HepG2 (cell line): ENCODE data around the gene DUS2. TPM values are rescaled to one million over a fixed set of nuclear protein-coding genes. Genes with fewer than 3 reads are reported as not detected.

Experiments
- BRCA1 ChIP-seq: sonication (generic); formaldehyde crosslinking; IDR thresholded peaks from 2 replicates; pipeline ENCODE4 v1.4.0; 2020; ENCODE audit warnings: missing genetic modification reagents
- GATAD2A ChIP-seq: IDR thresholded peaks from 2 replicates; pipeline ENCODE4 v1.6.1; 2016
- GPN1 ChIP-seq: sonication (generic); formaldehyde crosslinking; IDR thresholded peaks from 2 replicates; pipeline ENCODE4 v1.5.1; 2020; ENCODE audit warnings: missing genetic modification reagents, borderline replicate concordance
- HES4 ChIP-seq: sonication (generic); formaldehyde crosslinking; IDR thresholded peaks from 2 replicates; pipeline ENCODE4 v1.9.0; 2021; ENCODE audit warnings: mild to moderate bottlenecking, missing genetic modification reagents, borderline replicate concordance
- SP1 ChIP-seq, 2 experiments: fragments of 450-650 bp in 1 of 2; sonication (generic) in 1 of 2; formaldehyde crosslinking in 1 of 2; IDR thresholded peaks; 2 replicates each; pipeline versions ENCODE4 v1.4.0 to v1.6.1; 2016 to 2020; ENCODE audit warnings: missing genetic modification reagents in 1 of 2
- XRCC5 ChIP-seq: fragments of 200-400 bp; formaldehyde crosslinking; optimal IDR thresholded peaks from 2 replicates; pipeline ENCODE3; 2017; ENCODE audit warnings: mild to moderate bottlenecking, low read length
- ZKSCAN1 ChIP-seq: fragments of 150-350 bp; IDR thresholded peaks from 2 replicates; pipeline ENCODE4 v1.6.1; 2014; ENCODE audit warnings: low read length
- ZKSCAN5 ChIP-seq: sonication (generic); formaldehyde crosslinking; IDR thresholded peaks from 2 replicates; pipeline ENCODE4 v1.5.1; 2020; ENCODE audit warnings: mild to moderate bottlenecking, missing genetic modification reagents
- ZNF251 ChIP-seq: sonication (generic); formaldehyde crosslinking; IDR thresholded peaks from 2 replicates; pipeline ENCODE4 v1.9.0; 2021; ENCODE audit warnings: mild to moderate bottlenecking, missing genetic modification reagents
- ZNF605 ChIP-seq: sonication (generic); formaldehyde crosslinking; IDR thresholded peaks from 2 replicates; pipeline ENCODE4 v1.8.0; 2022; ENCODE audit warnings: mild to moderate bottlenecking, missing genetic modification reagents
- polyA plus RNA-seq, 8 experiments: library from polyadenylated mRNA; depleted of rRNA in 3 of 8; stranded (reverse) in 7 of 8; unstranded in 1 of 8; fragments of >200 nt; fragmentation: Illumina TruSeq in 4 of 8; extraction: Trizol in 4 of 8; gene quantifications; 2 replicates each; pipeline versions ENCODE4 v1.2.1 to v1.2.3, GENCODE V29; 2011 to 2016; ENCODE audit warnings: low read depth in 4 of 8, missing spikeins in 1 of 8, mixed read lengths in 1 of 8; ENCODE audit not compliant: insufficient read depth in 1 of 8
- total RNA-seq, 5 experiments: library from RNA; depleted of rRNA; stranded (reverse); fragments of >200 nt; fragmentation: Illumina TruSeq; extraction: Trizol; gene quantifications; 2 replicates each; pipeline ENCODE4 v1.2.3, GENCODE V29; 2016; ENCODE audit warnings: low read depth in 1 of 5
- TF ChIP-seq, protein P1 (sequence below): sonication (generic); formaldehyde crosslinking; IDR thresholded peaks from 2 replicates; pipeline ENCODE4 v1.5.0; 2020; ENCODE audit warnings: mild to moderate bottlenecking, missing genetic modification reagents, borderline replicate concordance
- TF ChIP-seq, protein P2 (sequence below): sonication (generic); formaldehyde crosslinking; IDR thresholded peaks from 2 replicates; pipeline ENCODE4; 2020; ENCODE audit warnings: missing genetic modification reagents, mild to moderate bottlenecking, borderline replicate concordance
- TF ChIP-seq, protein P3 (sequence below): sonication (generic); formaldehyde crosslinking; IDR thresholded peaks from 2 replicates; pipeline ENCODE4 v1.4.0; 2020; ENCODE audit warnings: mild to moderate bottlenecking, missing genetic modification reagents
- TF ChIP-seq, protein P4 (sequence below): sonication (generic); formaldehyde crosslinking; IDR thresholded peaks from 2 replicates; pipeline ENCODE4 v1.4.0; 2020; ENCODE audit warnings: low read depth, missing genetic modification reagents
- TF ChIP-seq, protein P5 (sequence below): sonication (generic); formaldehyde crosslinking; IDR thresholded peaks from 2 replicates; pipeline ENCODE4 v1.5.0; 2020; ENCODE audit warnings: missing genetic modification reagents

The DUS2 gene
- total and polyA plus RNA-seq, 2 of the 13 experiments (the other 11 are each of a cell fraction or from before 2014, with no cell fraction given), result 17.8 to 25.1 TPM

DNA sequence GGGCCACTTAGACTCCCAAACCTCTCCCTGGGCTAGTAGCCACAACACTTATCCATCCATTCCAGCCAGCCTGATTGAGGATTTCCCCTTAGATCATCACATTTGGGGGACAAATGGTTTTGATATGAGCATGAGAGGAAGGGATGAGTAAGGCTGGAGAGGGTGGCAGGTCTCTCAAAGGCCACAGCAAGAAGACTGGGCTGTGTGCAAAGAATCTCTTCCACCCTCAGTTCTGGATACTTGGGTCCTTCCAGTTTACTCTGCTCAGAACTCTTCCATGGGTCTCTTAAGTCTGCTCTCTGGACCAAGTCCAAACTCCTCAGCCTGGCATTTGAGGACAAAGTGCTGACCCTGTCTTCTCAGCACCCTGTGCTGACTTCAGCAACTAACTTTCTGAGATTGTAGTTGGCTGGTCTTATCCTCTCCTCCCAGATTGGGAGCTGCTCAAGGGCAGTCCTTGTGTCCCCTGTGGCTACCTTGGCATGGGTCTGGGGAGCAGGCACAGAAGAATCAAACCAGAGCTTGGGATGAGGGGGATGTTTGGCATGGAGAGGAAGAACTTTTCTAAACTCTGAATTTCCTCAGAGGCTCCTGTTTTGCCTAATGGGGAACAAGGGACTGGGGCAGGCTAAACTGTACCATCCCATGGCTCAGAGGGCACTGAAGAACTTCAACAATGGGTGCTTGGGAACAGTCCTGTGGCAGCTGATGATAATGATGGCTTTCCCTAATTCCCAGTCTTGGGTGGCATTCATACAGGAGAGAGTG, 59.0 kb downstream of the DUS2 start (continued):
- TF ChIP-seq, protein P1, sequence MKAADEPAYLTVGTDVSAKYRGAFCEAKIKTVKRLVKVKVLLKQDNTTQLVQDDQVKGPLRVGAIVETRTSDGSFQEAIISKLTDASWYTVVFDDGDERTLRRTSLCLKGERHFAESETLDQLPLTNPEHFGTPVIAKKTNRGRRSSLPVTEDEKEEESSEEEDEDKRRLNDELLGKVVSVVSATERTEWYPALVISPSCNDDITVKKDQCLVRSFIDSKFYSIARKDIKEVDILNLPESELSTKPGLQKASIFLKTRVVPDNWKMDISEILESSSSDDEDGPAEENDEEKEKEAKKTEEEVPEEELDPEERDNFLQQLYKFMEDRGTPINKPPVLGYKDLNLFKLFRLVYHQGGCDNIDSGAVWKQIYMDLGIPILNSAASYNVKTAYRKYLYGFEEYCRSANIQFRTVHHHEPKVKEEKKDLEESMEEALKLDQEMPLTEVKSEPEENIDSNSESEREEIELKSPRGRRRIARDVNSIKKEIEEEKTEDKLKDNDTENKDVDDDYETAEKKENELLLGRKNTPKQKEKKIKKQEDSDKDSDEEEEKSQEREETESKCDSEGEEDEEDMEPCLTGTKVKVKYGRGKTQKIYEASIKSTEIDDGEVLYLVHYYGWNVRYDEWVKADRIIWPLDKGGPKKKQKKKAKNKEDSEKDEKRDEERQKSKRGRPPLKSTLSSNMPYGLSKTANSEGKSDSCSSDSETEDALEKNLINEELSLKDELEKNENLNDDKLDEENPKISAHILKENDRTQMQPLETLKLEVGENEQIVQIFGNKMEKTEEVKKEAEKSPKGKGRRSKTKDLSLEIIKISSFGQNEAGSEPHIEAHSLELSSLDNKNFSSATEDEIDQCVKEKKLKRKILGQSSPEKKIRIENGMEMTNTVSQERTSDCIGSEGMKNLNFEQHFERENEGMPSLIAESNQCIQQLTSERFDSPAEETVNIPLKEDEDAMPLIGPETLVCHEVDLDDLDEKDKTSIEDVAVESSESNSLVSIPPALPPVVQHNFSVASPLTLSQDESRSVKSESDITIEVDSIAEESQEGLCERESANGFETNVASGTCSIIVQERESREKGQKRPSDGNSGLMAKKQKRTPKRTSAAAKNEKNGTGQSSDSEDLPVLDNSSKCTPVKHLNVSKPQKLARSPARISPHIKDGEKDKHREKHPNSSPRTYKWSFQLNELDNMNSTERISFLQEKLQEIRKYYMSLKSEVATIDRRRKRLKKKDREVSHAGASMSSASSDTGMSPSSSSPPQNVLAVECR (CRISPR knock-in tag), result peak; percentile 24; the same call in 1 of the 2 replicates
- TF ChIP-seq, protein P2, sequence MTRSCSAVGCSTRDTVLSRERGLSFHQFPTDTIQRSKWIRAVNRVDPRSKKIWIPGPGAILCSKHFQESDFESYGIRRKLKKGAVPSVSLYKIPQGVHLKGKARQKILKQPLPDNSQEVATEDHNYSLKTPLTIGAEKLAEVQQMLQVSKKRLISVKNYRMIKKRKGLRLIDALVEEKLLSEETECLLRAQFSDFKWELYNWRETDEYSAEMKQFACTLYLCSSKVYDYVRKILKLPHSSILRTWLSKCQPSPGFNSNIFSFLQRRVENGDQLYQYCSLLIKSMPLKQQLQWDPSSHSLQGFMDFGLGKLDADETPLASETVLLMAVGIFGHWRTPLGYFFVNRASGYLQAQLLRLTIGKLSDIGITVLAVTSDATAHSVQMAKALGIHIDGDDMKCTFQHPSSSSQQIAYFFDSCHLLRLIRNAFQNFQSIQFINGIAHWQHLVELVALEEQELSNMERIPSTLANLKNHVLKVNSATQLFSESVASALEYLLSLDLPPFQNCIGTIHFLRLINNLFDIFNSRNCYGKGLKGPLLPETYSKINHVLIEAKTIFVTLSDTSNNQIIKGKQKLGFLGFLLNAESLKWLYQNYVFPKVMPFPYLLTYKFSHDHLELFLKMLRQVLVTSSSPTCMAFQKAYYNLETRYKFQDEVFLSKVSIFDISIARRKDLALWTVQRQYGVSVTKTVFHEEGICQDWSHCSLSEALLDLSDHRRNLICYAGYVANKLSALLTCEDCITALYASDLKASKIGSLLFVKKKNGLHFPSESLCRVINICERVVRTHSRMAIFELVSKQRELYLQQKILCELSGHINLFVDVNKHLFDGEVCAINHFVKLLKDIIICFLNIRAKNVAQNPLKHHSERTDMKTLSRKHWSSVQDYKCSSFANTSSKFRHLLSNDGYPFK (CRISPR knock-in tag), result no peak
- TF ChIP-seq HES4 (CRISPR knock-in tag) (no peak), SP1 (IDR thresholded peaks at IDR 0.05) (no peak), SP1 (CRISPR knock-in tag; IDR thresholded peaks at IDR 0.05) (no peak), ZNF605 (CRISPR knock-in tag) (no peak), BRCA1 (no peak), XRCC5 (peak; percentile 23), GPN1 (no peak), ZNF251 (CRISPR knock-in tag) (no peak), ZKSCAN1 (no peak), GATAD2A (0 out of 2 replicates have a peak, but pooled peaks have one; percentile 18), ZKSCAN5 (CRISPR knock-in tag) (no peak)
- TF ChIP-seq, protein P3, sequence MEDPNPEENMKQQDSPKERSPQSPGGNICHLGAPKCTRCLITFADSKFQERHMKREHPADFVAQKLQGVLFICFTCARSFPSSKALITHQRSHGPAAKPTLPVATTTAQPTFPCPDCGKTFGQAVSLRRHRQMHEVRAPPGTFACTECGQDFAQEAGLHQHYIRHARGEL, result no peak
- TF ChIP-seq, protein P4, sequence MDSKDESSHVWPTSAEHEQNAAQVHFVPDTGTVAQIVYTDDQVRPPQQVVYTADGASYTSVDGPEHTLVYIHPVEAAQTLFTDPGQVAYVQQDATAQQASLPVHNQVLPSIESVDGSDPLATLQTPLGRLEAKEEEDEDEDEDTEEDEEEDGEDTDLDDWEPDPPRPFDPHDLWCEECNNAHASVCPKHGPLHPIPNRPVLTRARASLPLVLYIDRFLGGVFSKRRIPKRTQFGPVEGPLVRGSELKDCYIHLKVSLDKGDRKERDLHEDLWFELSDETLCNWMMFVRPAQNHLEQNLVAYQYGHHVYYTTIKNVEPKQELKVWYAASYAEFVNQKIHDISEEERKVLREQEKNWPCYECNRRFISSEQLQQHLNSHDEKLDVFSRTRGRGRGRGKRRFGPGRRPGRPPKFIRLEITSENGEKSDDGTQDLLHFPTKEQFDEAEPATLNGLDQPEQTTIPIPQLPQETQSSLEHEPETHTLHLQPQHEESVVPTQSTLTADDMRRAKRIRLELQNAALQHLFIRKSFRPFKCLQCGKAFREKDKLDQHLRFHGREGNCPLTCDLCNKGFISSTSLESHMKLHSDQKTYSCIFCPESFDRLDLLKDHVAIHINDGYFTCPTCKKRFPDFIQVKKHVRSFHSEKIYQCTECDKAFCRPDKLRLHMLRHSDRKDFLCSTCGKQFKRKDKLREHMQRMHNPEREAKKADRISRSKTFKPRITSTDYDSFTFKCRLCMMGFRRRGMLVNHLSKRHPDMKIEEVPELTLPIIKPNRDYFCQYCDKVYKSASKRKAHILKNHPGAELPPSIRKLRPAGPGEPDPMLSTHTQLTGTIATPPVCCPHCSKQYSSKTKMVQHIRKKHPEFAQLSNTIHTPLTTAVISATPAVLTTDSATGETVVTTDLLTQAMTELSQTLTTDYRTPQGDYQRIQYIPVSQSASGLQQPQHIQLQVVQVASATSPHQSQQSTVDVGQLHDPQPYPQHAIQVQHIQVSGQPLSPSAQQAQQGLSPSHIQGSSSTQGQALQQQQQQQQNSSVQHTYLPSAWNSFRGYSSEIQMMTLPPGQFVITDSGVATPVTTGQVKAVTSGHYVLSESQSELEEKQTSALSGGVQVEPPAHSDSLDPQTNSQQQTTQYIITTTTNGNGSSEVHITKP (CRISPR knock-in tag), result no peak
- TF ChIP-seq, protein P5, sequence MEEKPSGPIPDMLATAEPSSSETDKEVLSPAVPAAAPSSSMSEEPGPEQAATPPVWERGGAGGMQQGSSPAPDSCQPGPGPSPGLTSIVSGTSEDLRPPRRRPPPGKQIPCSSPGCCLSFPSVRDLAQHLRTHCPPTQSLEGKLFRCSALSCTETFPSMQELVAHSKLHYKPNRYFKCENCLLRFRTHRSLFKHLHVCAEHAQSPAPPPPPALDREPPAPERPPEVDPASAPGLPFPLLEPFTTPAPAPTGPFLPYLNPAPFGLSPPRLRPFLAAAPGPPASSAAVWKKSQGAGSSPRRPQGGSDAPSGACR (CRISPR knock-in tag), result 0 out of 2 replicates have a peak, but pooled peaks have one; percentile 9
